IMR-90 (cell line): Measurements from ENCODE around the gene PRR19. TPM values are rescaled to one million over a fixed set of nuclear protein-coding genes. Genes with fewer than 3 reads are reported as not detected.

ENCODE experiments used
- ATAC-seq: fragments of 200-7000 bp; cut with Tn5 transposase; 2 replicates; pipeline ENCODE4 v1.9.1; 2020; ENCODE audit warnings: low read depth, mild to moderate bottlenecking, moderate library complexity
- BruUV-seq: library from RNA; stranded (reverse); fragments of 400-500 nt; replicated peaks from 2 replicates; lab custom pipeline; 2021; lab: Mats Ljungman, UMichigan
- CTCF ChIA-PET: fragments of 300-600 bp; formaldehyde crosslinking; extraction: SDS; loops from one replicate; lab custom pipeline; 2021; ENCODE audit warnings: antibody characterized with exemption; lab: Yijun Ruan, JAX
- POLR2A ChIA-PET: fragments of 300-600 bp; sonication (Branson Sonifier 250); formaldehyde crosslinking; loops from one replicate; lab custom pipeline; 2022; ENCODE audit warnings: antibody characterized with exemption; ENCODE audit not compliant: unreplicated experiment; lab: Charles Lee
- DNase-seq: peaks from one replicate; pipeline ENCODE4 v3.0.0; 2013
- H2AFZ ChIP-seq: replicated peaks from 2 replicates; pipeline ENCODE3; 2013; ENCODE audit warnings: low read length, mild to moderate bottlenecking; ENCODE audit not compliant: poor library complexity
- H2AK5ac ChIP-seq: 2 replicates; pipeline ENCODE4 v1.6.1; 2013; ENCODE audit warnings: low read depth, low read length, inconsistent platforms
- H2AK9ac ChIP-seq: replicated peaks from 2 replicates; pipeline ENCODE3; 2013; ENCODE audit warnings: mild to moderate bottlenecking, low read depth, low read length, moderate library complexity; ENCODE audit not compliant: poor library complexity
- H2BK120ac ChIP-seq: 2 replicates; pipeline ENCODE4 v1.6.1; 2013; ENCODE audit warnings: low read depth, low read length, inconsistent platforms
- H2BK15ac ChIP-seq: 3 replicates; pipeline ENCODE4 v1.6.1; 2013; ENCODE audit warnings: low read depth, low read length, inconsistent platforms
- H2BK20ac ChIP-seq: 2 replicates; pipeline ENCODE4 v1.6.1; 2013; ENCODE audit warnings: low read depth, mild to moderate bottlenecking, inconsistent platforms, low read length, moderate library complexity
- H2BK5ac ChIP-seq: 2 replicates; pipeline ENCODE4 v1.6.1; 2013; ENCODE audit warnings: mild to moderate bottlenecking, low read depth, low read length, inconsistent platforms; ENCODE audit not compliant: poor library complexity, severe bottlenecking
- H3K14ac ChIP-seq: replicated peaks from 2 replicates; pipeline ENCODE4 v1.6.1; 2013; ENCODE audit warnings: low read depth, low read length, inconsistent platforms
- H3K18ac ChIP-seq: 2 replicates; pipeline ENCODE4 v1.6.1; 2013; ENCODE audit warnings: low read depth, low read length, control low read depth
- H3K23ac ChIP-seq: 2 replicates; pipeline ENCODE4 v1.6.1; 2013; ENCODE audit warnings: low read depth, low read length, inconsistent platforms
- H3K27ac ChIP-seq: 2 replicates; pipeline ENCODE4 v1.5.1; 2013; ENCODE audit warnings: mild to moderate bottlenecking, control low read depth, low read length; ENCODE audit not compliant: insufficient read depth
- H3K27me3 ChIP-seq: 2 replicates; pipeline ENCODE4 v1.6.1; 2013; ENCODE audit warnings: low read length; ENCODE audit not compliant: control insufficient read depth, insufficient read depth
- H3K36me3 ChIP-seq: 2 replicates; pipeline ENCODE4 v1.6.1; 2013; ENCODE audit warnings: low read length, mixed read lengths; ENCODE audit not compliant: control insufficient read depth, insufficient read depth
- H3K4ac ChIP-seq: 2 replicates; pipeline ENCODE4 v1.6.1; 2013; ENCODE audit warnings: low read depth, low read length, inconsistent platforms
- H3K4me1 ChIP-seq: 2 replicates; pipeline ENCODE4 v1.6.1; 2013; ENCODE audit warnings: low read length, mixed read lengths; ENCODE audit not compliant: control insufficient read depth, insufficient read depth
- H3K4me2 ChIP-seq: 2 replicates; pipeline ENCODE4 v1.6.1; 2013; ENCODE audit warnings: low read depth, mild to moderate bottlenecking, control low read depth, low read length, moderate library complexity
- H3K4me3 ChIP-seq: 2 replicates; pipeline ENCODE4 v1.5.1; 2013; ENCODE audit warnings: low read depth, mild to moderate bottlenecking, control low read depth, low read length, moderate library complexity; ENCODE audit not compliant: insufficient read depth
- H3K56ac ChIP-seq: 2 replicates; pipeline ENCODE4 v1.6.1; 2013; ENCODE audit warnings: low read length, inconsistent platforms; ENCODE audit not compliant: insufficient read depth; ENCODE audit errors: extremely low read depth
- H3K79me1 ChIP-seq, 2 experiments: 2 replicates each; pipeline ENCODE4 v1.6.1; 2013; ENCODE audit warnings: low read length in 2 of 2, inconsistent platforms in 1 of 2, low read depth in 1 of 2
- H3K9ac ChIP-seq: 2 replicates; pipeline ENCODE4 v1.6.1; 2013; ENCODE audit warnings: low read depth, low read length, control low read depth
- H3K9me1 ChIP-seq: 2 replicates; pipeline ENCODE4 v1.6.1; 2013; ENCODE audit warnings: low read length, inconsistent platforms; ENCODE audit not compliant: insufficient read depth
- H3K9me3 ChIP-seq: 2 replicates; pipeline ENCODE4 v1.6.1; 2013; ENCODE audit warnings: low read length; ENCODE audit not compliant: control insufficient read depth, insufficient read depth
- H4K20me1 ChIP-seq: 2 replicates; pipeline ENCODE4 v1.6.1; 2013; ENCODE audit warnings: low read length, inconsistent platforms; ENCODE audit not compliant: insufficient read depth
- H4K5ac ChIP-seq: 2 replicates; pipeline ENCODE4 v1.6.1; 2013; ENCODE audit warnings: mild to moderate bottlenecking, low read depth, low read length, control low read depth
- H4K8ac ChIP-seq, 2 experiments: 2 replicates each; pipeline ENCODE4 v1.6.1; 2013; ENCODE audit warnings: low read depth in 2 of 2, low read length in 2 of 2, control low read depth in 1 of 2, inconsistent platforms in 1 of 2
- H4K91ac ChIP-seq: 2 replicates; pipeline ENCODE4 v1.6.1; 2013; ENCODE audit warnings: low read depth, low read length, inconsistent platforms; ENCODE audit not compliant: insufficient read depth
- CHD1 ChIP-seq: IDR thresholded peaks from 2 replicates; pipeline ENCODE4 v1.6.1; 2012; ENCODE audit warnings: low read depth, low read length, improper control_type of control experiment
- CTCF ChIP-seq: conservative IDR thresholded peaks from 2 replicates; pipeline ENCODE4 v1.5.1; 2012; ENCODE audit warnings: mild to moderate bottlenecking, low read depth, low read length, improper control_type of control experiment
- ELK1 ChIP-seq: fragments of 150-350 bp; IDR thresholded peaks from 2 replicates; pipeline ENCODE4 v1.6.1; 2016; ENCODE audit warnings: low read depth, mild to moderate bottlenecking, low read length, moderate library complexity, borderline replicate concordance
- SMC3 ChIP-seq: fragments of 150-350 bp; IDR thresholded peaks from 2 replicates; pipeline ENCODE4 v1.6.1; 2016; ENCODE audit warnings: low read depth, mild to moderate bottlenecking, antibody characterized with exemption, low read length, moderate library complexity
- USF2 ChIP-seq: fragments of 150-350 bp; IDR thresholded peaks from 2 replicates; pipeline ENCODE4 v1.6.1; 2017; ENCODE audit warnings: mild to moderate bottlenecking, antibody characterized with exemption, low read length, low read depth
- WGBS, 2 experiments: methylation state at CpG; one replicate each; pipeline versions ENCODE4 v1.1.5 to v1.1.7; 2013; ENCODE audit warnings: missing lambda C conversion rate in 2 of 2; ENCODE audit not compliant: insufficient read length in 1 of 2; ENCODE audit errors: extremely low coverage in 2 of 2; 5-methylcytosine and 5-hydroxymethylcytosine counted together
- dilution Hi-C: fragments of 300-500 bp; cut with HindIII; formaldehyde crosslinking; loops from one replicate; pipeline ENCODE4 v1.14.3; 2018; ENCODE audit warnings: low sequenced_read_pairs; ENCODE audit not compliant: unreplicated experiment
- in situ Hi-C: fragments of 300-500 bp; cut with MboI; formaldehyde crosslinking; loops from 3 replicates; pipeline ENCODE4 v1.14.3; 2019; ENCODE audit warnings: low sequenced_read_pairs, inconsistent platforms, mixed read lengths
- intact Hi-C: fragments of 100-400 bp; cut with micrococcal nuclease; formaldehyde crosslinking; loops from 2 replicates; pipeline ENCODE4 v1.10.0; 2022
- polyA plus RNA-seq, 3 experiments: library from polyadenylated mRNA; depleted of rRNA; stranded (reverse); fragments of >200 nt; gene quantifications; 2 replicates each; pipeline ENCODE4 v1.2.3, GENCODE V29; 2012; ENCODE audit warnings: low replicate concordance in 1 of 3
- total RNA-seq: library from RNA; depleted of rRNA; stranded (reverse); fragments of >200 nt; gene quantifications from 2 replicates; pipeline ENCODE4 v1.2.3, GENCODE V29; 2012

The PRR19 gene
- total and polyA plus RNA-seq, 2 of the 4 experiments (the other 2 are of a cell fraction): 0.36 to 1.6 TPM

- H3K4me1 ChIP-seq: peaks cover 15% of the 10 kb centered on the region
These were observed 28.9 kb upstream of the PRR19 start for GRCh38 chr19:42272989-42273406.

More at GRCh38 chr19:42272989-42273406, 28.9 kb upstream of the PRR19 start:
- 98% methylated on average over 18 of the region's 23 CpGs; no CpG with 5 or more reads in 1 of the 2 experiments for WGBS, 2 experiments
- H4K5ac ChIP-seq: no peak overlapping the region
- no peak overlapping the region for H2AFZ ChIP-seq
- H2BK5ac ChIP-seq: no peak overlapping the region
- H3K56ac ChIP-seq: no peak overlapping the region
- intact Hi-C loops (no loop called here), dilution Hi-C loops (no loop called here), in situ Hi-C loops (no loop called here)
- no peak for ATAC-seq
- H3K4me3 ChIP-seq: no peak overlapping the region
- CTCF ChIA-PET: no interaction called here
- H2AK9ac ChIP-seq: no peak overlapping the region
- DNase-seq: no peak
- H3K4ac ChIP-seq: no peak overlapping the region
- BruUV-seq: no TSS peak
- H3K23ac ChIP-seq: no peak overlapping the region
- no peak overlapping the region for H2AK5ac ChIP-seq
- H3K27me3 ChIP-seq: no peaks in the 10 kb centered on the region
- peaks cover 29% of the 10 kb centered on the region for H3K36me3 ChIP-seq
- H2BK15ac ChIP-seq: no peak overlapping the region
- H3K14ac ChIP-seq: no peak overlapping the region
- no peak overlapping the region for H3K4me2 ChIP-seq
- H2BK20ac ChIP-seq: no peak overlapping the region
- no peaks in the 10 kb centered on the region for H3K9me3 ChIP-seq
- POLR2A ChIA-PET: no interaction called here
- H4K91ac ChIP-seq: no peak overlapping the region
- peaks cover 37 to 71% of the 10 kb centered on the region in 2 experiments for H3K79me1 ChIP-seq
- TF ChIP-seq ELK1 (no peak), CTCF (no peak), USF2 (no peak), CHD1 (no peak), SMC3 (no peak)
- no peak overlapping the region for H3K18ac ChIP-seq
- no peak overlapping the region for H3K9ac ChIP-seq
- H2BK120ac ChIP-seq: no peak overlapping the region
- H4K8ac ChIP-seq: no peak overlapping the region
- no peak overlapping the region for H3K27ac ChIP-seq
- peaks cover 8% of the 10 kb centered on the region; the same call in 1 of the 2 replicates for H3K9me1 ChIP-seq
- peaks cover 22% of the 10 kb centered on the region; the same call in 1 of the 2 replicates for H4K20me1 ChIP-seq
